A549 treated with Hydrocortisone at 1 μM for 4 hours (cell line): ENCODE data around the gene EVA1C. TPM values are rescaled to one million over a fixed set of nuclear protein-coding genes. Genes with fewer than 3 reads are reported as not detected.

Experiments
- total RNA-seq: library from RNA; stranded (reverse); fragments of 200-300 nt; extraction: Qiagen RNA extraction; gene quantifications from 5 replicates; pipeline ENCODE4 v1.2.3, GENCODE V29; 2022

EVA1C gene
- 45.0 to 61.1 TPM (median 53.3 TPM) in 5 replicates for total RNA-seq

GRCh38 chr21:32412162-32413014 is at the start of gene EVA1C:
Gene EVA1C (plus strand): TSS chr21:32412706. CDS start chr21:32412854, 148 bp downstream.

GRCh38 chr21:32392880-32393676 is 19.4 kb upstream of the EVA1C start, which contains the start of gene URB1:
Gene URB1 (minus strand): TSS chr21:32393012. CDS start chr21:32392910, 102 bp downstream.

Other genes with a start within 250 kb of the EVA1C start
- 13.3 to 16.0 TPM (median 14.3 TPM) in 5 replicates for gene MIS18A, start 133.7 kb upstream of the EVA1C start, total RNA-seq
- not detected in 5 replicates for gene MRAP, start 113.9 kb upstream of the EVA1C start, total RNA-seq
- gene URB1, start 19.7 kb upstream of the EVA1C start, total RNA-seq: 10.4 to 14.9 TPM (median 13.2 TPM) in 5 replicates
- gene TCP10L, start 172.8 kb downstream of the EVA1C start, total RNA-seq: 0.47 to 1.2 TPM (median 0.86 TPM) in 5 replicates
- gene CFAP298, start 199.7 kb downstream of the EVA1C start, total RNA-seq: 23.1 to 33.2 TPM (median 31.1 TPM) in 5 replicates